GM18873 (cell line): ENCODE results near the gene C1QB.

ENCODE experiments used
- ATAC-seq: cut with Tn5 transposase; IDR thresholded peaks from one replicate; pipeline ENCODE4 v1.9.1; 2021; ENCODE audit warnings: mild to moderate bottlenecking, moderate library complexity, moderate number of reproducible peaks; ENCODE audit not compliant: unreplicated experiment, low FRiP score

Gene C1QB

GRCh38 chr1:22652881-22653316 lies at the start of gene C1QB:
C1QB (plus strand) TSS chr1:22653236; CDS start chr1:22659463, 6,227 bp downstream.
- no peak for ATAC-seq

- no peak for ATAC-seq
Observed at GRCh38 chr1:22606161-22606560, 46.9 kb upstream of the C1QB start.

- ATAC-seq: no peak
Observed at GRCh38 chr1:22607154-22607553, 45.9 kb upstream of the C1QB start.

GRCh38 chr1:22608361-22608760 lies 44.7 kb upstream of the C1QB start:
- ATAC-seq: no peak

GRCh38 chr1:22609291-22609690 lies 43.7 kb upstream of the C1QB start:
- no peak for ATAC-seq

- ATAC-seq: no peak
Observed at GRCh38 chr1:22611530-22611947, 41.5 kb upstream of the C1QB start.

GRCh38 chr1:22612671-22613571 lies 40.1 kb upstream of the C1QB start:
- ATAC-seq: no peak

GRCh38 chr1:22613572-22613918 lies 39.5 kb upstream of the C1QB start:
- ATAC-seq: no peak

GRCh38 chr1:22613951-22614350 lies 39.1 kb upstream of the C1QB start:
- ATAC-seq: no peak

GRCh38 chr1:22615886-22616285 lies 37.1 kb upstream of the C1QB start:
- ATAC-seq: no peak

- no peak for ATAC-seq
Observed at GRCh38 chr1:22616571-22616970, 36.5 kb upstream of the C1QB start.

GRCh38 chr1:22618056-22618455 lies 35.0 kb upstream of the C1QB start:
- no peak for ATAC-seq

- ATAC-seq: no peak
Observed at GRCh38 chr1:22619252-22619651, 33.8 kb upstream of the C1QB start.

- no peak for ATAC-seq
Observed at GRCh38 chr1:22619798-22620197, 33.2 kb upstream of the C1QB start.

GRCh38 chr1:22621761-22622160 lies 31.3 kb upstream of the C1QB start:
- no peak for ATAC-seq

- ATAC-seq: no peak
Observed at GRCh38 chr1:22625262-22625925, 27.6 kb upstream of the C1QB start.

- ATAC-seq: no peak
Observed at GRCh38 chr1:22626237-22627157, 26.5 kb upstream of the C1QB start.

- no peak for ATAC-seq
Observed at GRCh38 chr1:22627331-22627730, 25.7 kb upstream of the C1QB start.

GRCh38 chr1:22628698-22629444 lies 24.2 kb upstream of the C1QB start:
- ATAC-seq: no peak

- no peak for ATAC-seq
Observed at GRCh38 chr1:22629886-22630285, 23.1 kb upstream of the C1QB start.
